Cardiac muscle cell (in vitro differentiated cells and primary cell): ENCODE data around the gene HMGCL. TPM values are rescaled to one million over a fixed set of nuclear protein-coding genes. Genes with fewer than 3 reads are reported as not detected.

Experiments used
- DNase-seq, 2 donors: peaks; one replicate each; pipeline versions ENCODE4 v3.0.0 to v3.0.0-alpha.2; 2010 to 2017; ENCODE audit warnings: low read depth in 1 of 2, low spot score in 1 of 2
- H3K27ac ChIP-seq: fragments of 200-600 bp; sonication (generic); 2 replicates; pipeline ENCODE4 v1.5.1; 2016
- H3K27me3 ChIP-seq: fragments of 200-600 bp; sonication (generic); 2 replicates; pipeline ENCODE4 v1.6.0; 2016; ENCODE audit warnings: control low read depth
- H3K36me3 ChIP-seq: fragments of 200-600 bp; sonication (generic); 2 replicates; pipeline ENCODE4 v1.5.1; 2016; ENCODE audit warnings: control low read depth
- H3K4me1 ChIP-seq: fragments of 200-600 bp; sonication (generic); 2 replicates; pipeline ENCODE4 v1.8.1; 2017; ENCODE audit warnings: low read depth, mild to moderate bottlenecking, mixed run types
- H3K4me3 ChIP-seq: fragments of 200-600 bp; sonication (generic); 2 replicates; pipeline ENCODE4 v1.5.1; 2016; ENCODE audit warnings: mild to moderate bottlenecking
- H3K9me3 ChIP-seq: fragments of 200-600 bp; sonication (generic); 2 replicates; pipeline ENCODE4 v1.5.1; 2017; ENCODE audit warnings: low read depth, mild to moderate bottlenecking, control low read depth
- polyA plus RNA-seq: library from polyadenylated mRNA; unstranded; fragments of >200 nt; fragmentation: Nextera tagmentation; extraction: Ambion mirVana; gene quantifications from 2 replicates; pipeline ENCODE4 v1.2.1, GENCODE V29; 2016
- total RNA-seq: library from RNA; depleted of rRNA; stranded (reverse); fragments of >200 nt; gene quantifications from 2 replicates; pipeline ENCODE4 v1.2.3, GENCODE V29; 2016
- TF ChIP-seq, protein P1 (sequence below): IDR thresholded peaks from 2 replicates; pipeline ENCODE4 v1.5.1; 2012; ENCODE audit warnings: low read depth, mild to moderate bottlenecking, low read length

HMGCL gene
- total RNA-seq (45.3 and 47.6 TPM in 2 replicates), polyA plus RNA-seq (68.8 and 74.3 TPM in 2 replicates)

GRCh38 chr1:23825076-23825761 lies at the start of gene HMGCL:
TSS of gene HMGCL (minus strand) at chr1:23825429. CDS start at chr1:23825415, 14 bp downstream.
- no peaks in the 10 kb centered on the region for H3K9me3 ChIP-seq
- no peaks in the 10 kb centered on the region for H3K36me3 ChIP-seq
- H3K4me3 ChIP-seq: peak within 1 kb of the TSS; percentile 96
- H3K27me3 ChIP-seq: no peaks in the 10 kb centered on the region
- H3K27ac ChIP-seq: peak within 1 kb of the TSS; percentile 97
- H3K4me1 ChIP-seq: no peaks in the 10 kb centered on the region
- peak; percentile 93 to 95 for DNase-seq
- TF ChIP-seq, protein P1, sequence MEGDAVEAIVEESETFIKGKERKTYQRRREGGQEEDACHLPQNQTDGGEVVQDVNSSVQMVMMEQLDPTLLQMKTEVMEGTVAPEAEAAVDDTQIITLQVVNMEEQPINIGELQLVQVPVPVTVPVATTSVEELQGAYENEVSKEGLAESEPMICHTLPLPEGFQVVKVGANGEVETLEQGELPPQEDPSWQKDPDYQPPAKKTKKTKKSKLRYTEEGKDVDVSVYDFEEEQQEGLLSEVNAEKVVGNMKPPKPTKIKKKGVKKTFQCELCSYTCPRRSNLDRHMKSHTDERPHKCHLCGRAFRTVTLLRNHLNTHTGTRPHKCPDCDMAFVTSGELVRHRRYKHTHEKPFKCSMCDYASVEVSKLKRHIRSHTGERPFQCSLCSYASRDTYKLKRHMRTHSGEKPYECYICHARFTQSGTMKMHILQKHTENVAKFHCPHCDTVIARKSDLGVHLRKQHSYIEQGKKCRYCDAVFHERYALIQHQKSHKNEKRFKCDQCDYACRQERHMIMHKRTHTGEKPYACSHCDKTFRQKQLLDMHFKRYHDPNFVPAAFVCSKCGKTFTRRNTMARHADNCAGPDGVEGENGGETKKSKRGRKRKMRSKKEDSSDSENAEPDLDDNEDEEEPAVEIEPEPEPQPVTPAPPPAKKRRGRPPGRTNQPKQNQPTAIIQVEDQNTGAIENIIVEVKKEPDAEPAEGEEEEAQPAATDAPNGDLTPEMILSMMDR: no peak

DNA sequence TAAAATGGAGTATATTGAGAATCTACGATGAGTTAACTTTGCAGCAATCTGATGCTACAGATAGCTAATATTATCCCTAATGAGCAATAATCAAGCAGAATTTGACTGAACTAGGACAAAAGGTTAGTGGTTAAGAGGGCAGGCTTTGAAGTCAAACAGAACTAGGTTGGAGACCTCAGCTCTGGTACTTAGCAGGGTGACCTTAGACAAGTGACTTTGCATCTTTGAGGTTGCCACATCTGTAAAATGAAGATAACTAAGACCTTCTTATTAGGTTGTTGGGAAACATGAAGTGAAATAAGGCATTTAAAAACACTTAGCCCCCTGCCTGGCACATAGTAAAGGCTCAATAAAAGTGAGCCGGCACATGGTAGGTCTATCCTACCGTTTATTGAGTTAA lies 47.2 kb upstream of the HMGCL start:
- no peak overlapping the region for H3K27ac ChIP-seq
- H3K4me1 ChIP-seq: no peaks in the 10 kb centered on the region
- TF ChIP-seq, protein P1: no peak
- no peaks in the 10 kb centered on the region for H3K9me3 ChIP-seq
- DNase-seq: no peak
- no peak overlapping the region for H3K4me3 ChIP-seq
- no peaks in the 10 kb centered on the region for H3K36me3 ChIP-seq
- H3K27me3 ChIP-seq: peaks cover 17% of the 10 kb centered on the region

DNA sequence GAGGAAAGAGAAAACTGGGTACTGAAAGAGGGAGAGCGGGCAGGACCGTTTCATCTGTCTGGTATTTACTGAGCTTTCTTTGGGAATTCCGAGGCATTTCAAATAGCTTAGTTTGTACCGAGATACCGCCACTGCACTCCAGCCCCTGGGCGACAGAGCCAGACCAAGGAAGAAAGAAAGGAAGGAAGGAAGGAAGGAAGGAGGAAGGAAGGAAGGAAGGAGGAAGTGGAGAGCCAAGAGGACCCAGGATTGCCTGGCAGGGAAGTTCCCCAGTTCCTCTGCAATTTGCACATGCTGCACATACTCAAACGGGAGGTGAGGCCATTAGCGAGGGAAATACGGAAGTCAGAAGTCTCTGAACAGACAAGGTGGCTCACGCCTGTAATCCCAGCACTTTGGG lies 43.8 kb upstream of the HMGCL start:
- H3K27ac ChIP-seq: no peak overlapping the region
- TF ChIP-seq, protein P1: no peak
- no peak overlapping the region for H3K4me3 ChIP-seq
- H3K9me3 ChIP-seq: no peaks in the 10 kb centered on the region
- no peak for DNase-seq
- peaks cover 3% of the 10 kb centered on the region for H3K36me3 ChIP-seq
- H3K4me1 ChIP-seq: no peaks in the 10 kb centered on the region
- peaks cover 36% of the 10 kb centered on the region for H3K27me3 ChIP-seq

DNA sequence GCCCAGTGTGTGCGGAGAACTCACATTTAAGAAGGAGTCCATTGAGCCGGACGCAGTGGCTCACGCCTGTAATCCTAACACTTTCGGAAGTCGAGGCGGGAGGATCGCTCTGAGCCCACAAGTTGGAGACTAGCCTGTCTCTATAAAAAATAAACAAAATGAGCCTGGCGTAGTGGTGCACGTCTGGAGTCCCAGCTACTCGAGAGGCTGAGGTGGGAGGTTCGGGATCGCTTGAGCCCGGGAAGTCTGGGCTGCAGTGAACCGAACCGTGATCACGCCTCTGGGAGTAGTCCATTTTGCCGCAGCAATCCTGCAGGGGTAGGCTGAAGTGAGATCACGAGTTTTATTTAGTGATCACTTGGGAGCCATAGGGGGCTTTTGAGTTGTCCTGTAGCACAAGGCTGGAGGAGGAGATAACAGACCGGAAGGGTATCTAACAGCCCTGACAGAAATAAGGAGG lies 43.4 kb upstream of the HMGCL start:
- no peak overlapping the region for H3K27ac ChIP-seq
- H3K36me3 ChIP-seq: peaks cover 3% of the 10 kb centered on the region
- no peak for DNase-seq
- H3K4me1 ChIP-seq: no peaks in the 10 kb centered on the region
- no peaks in the 10 kb centered on the region for H3K9me3 ChIP-seq
- H3K4me3 ChIP-seq: peak overlapping the region; percentile 66
- TF ChIP-seq, protein P1: no peak
- H3K27me3 ChIP-seq: peaks cover 36% of the 10 kb centered on the region

DNA sequence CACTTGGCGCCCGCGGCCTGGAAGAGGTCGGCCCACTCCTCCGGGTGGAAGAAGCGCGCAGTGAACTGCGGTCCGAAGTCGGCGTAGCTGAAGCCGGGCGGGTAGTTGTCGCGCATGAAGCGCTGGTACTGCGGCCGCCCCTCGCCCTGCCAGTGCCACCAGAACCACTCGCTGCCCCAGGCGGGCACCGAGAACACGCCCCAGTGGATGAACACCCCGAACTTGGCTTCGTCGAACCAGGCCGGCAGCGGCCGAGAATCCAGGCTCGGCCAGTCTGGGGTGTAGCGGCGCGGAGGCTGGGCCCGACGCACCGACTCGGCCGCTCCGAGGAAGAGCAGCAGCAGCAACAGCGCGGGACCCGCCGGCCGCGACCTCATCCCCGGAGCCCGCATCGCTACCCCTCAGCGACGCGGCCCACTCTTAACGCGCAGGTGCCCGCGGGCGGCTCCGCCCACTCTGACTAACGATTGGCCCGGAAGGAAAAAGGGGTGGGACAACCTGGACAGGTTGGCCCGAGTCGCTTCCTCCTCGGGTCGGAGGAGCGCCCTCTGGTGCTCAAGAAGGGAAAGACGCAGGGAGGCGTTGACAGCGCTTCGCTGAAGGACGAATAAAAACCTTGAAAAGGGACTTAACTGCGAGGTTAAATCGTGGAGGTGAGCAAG lies 42.8 kb upstream of the HMGCL start, which contains the start of gene FUCA1:
Gene FUCA1, minus strand, starts transcription at position 396 of the 662 bp plus-strand sequence. Its CDS starts 4 bp downstream, at position 392.
- Histone ChIP-seq H3K4me3 (peak within 1 kb of the TSS; percentile 66), H3K36me3 (peaks cover 3% of the 10 kb centered on the region), H3K27ac (no peak within 1 kb of the TSS), H3K9me3 (no peaks in the 10 kb centered on the region), H3K27me3 (peaks cover 36% of the 10 kb centered on the region), H3K4me1 (no peaks in the 10 kb centered on the region)
- TF ChIP-seq, protein P1: peak; percentile 95
- DNase-seq: peak; percentile 89 to 97
